HUES6 (cell line): ENCODE data around the gene SNTA1.
"Not testable (repeated sequence)": the region's sequence is repeated elsewhere in the genome, so short reads cannot be mapped to it uniquely, and the experiment has no call there.

Experiments used
- H3K27ac ChIP-seq: 2 replicates; pipeline ENCODE4 v1.7.0; 2013; ENCODE audit warnings: low read depth, mild to moderate bottlenecking, low read length, inconsistent platforms
- H3K27me3 ChIP-seq: 2 replicates; pipeline ENCODE4 v1.6.1; 2013; ENCODE audit warnings: low read length; ENCODE audit not compliant: control insufficient read depth, insufficient read depth
- H3K36me3 ChIP-seq: 2 replicates; pipeline ENCODE4 v1.6.1; 2013; ENCODE audit warnings: low read length; ENCODE audit not compliant: control insufficient read depth, insufficient read depth
- H3K4me1 ChIP-seq: 2 replicates; pipeline ENCODE4 v1.6.1; 2013; ENCODE audit warnings: low read length; ENCODE audit not compliant: control insufficient read depth, insufficient read depth
- H3K4me3 ChIP-seq: 2 replicates; pipeline ENCODE4 v1.5.1; 2013; ENCODE audit warnings: low read depth, low read length
- H3K9ac ChIP-seq: one replicate; pipeline ENCODE4 v1.6.1; 2013; ENCODE audit warnings: mild to moderate bottlenecking, low read length
- H3K9me3 ChIP-seq: 2 replicates; pipeline ENCODE4 v1.6.1; 2013; ENCODE audit warnings: low read depth, low read length; ENCODE audit not compliant: control insufficient read depth, insufficient read depth

Gene SNTA1

GRCh38 chr20:33463332-33464101 lies 20.0 kb upstream of the SNTA1 start:
- Histone ChIP-seq H3K27me3 (peaks cover 53% of the 10 kb centered on the region), H3K9me3 (no peaks in the 10 kb centered on the region), H3K4me1 (peaks cover 10% of the 10 kb centered on the region), H3K9ac (no peak overlapping the region), H3K27ac (no peak overlapping the region), H3K36me3 (no peaks in the 10 kb centered on the region), H3K4me3 (no peak overlapping the region)

GRCh38 chr20:33460711-33461110 lies 17.1 kb upstream of the SNTA1 start:
- H3K9me3 ChIP-seq, result no peaks in the 10 kb centered on the region
- H3K27me3 ChIP-seq, result peaks cover 48% of the 10 kb centered on the region
- H3K4me1 ChIP-seq, result peaks cover 10% of the 10 kb centered on the region
- H3K4me3 ChIP-seq, result no peak overlapping the region
- H3K27ac ChIP-seq, result no peak overlapping the region
- no peaks in the 10 kb centered on the region for H3K36me3 ChIP-seq
- H3K9ac ChIP-seq, result no peak overlapping the region

- Histone ChIP-seq H3K9me3 (no peaks in the 10 kb centered on the region), H3K9ac (no peak overlapping the region), H3K36me3 (no peaks in the 10 kb centered on the region), H3K4me1 (peaks cover 10% of the 10 kb centered on the region), H3K27me3 (peaks cover 44% of the 10 kb centered on the region), H3K4me3 (no peak overlapping the region), H3K27ac (no peak overlapping the region)
These were observed 16.0 kb upstream of the SNTA1 start for GRCh38 chr20:33459599-33459998.

- not testable (repeated sequence) for H3K4me1 ChIP-seq, H3K9ac ChIP-seq, H3K9me3 ChIP-seq, H3K4me3 ChIP-seq, H3K27ac ChIP-seq, H3K36me3 ChIP-seq
- peaks cover 20% of the 10 kb centered on the region; the same call in 1 of the 2 replicates for H3K27me3 ChIP-seq
These were observed 13.5 kb upstream of the SNTA1 start for GRCh38 chr20:33456916-33457642.

GRCh38 chr20:33450867-33451266 lies 7.3 kb upstream of the SNTA1 start:
- Histone ChIP-seq H3K9ac (no peak overlapping the region), H3K27ac (no peak overlapping the region), H3K4me1 (no peaks in the 10 kb centered on the region), H3K27me3 (peaks cover 6% of the 10 kb centered on the region; the same call in 1 of the 2 replicates), H3K9me3 (no peaks in the 10 kb centered on the region; the same call in 1 of the 2 replicates), H3K36me3 (no peaks in the 10 kb centered on the region), H3K4me3 (no peak overlapping the region)

- H3K9ac ChIP-seq, result no peak overlapping the region
- H3K27me3 ChIP-seq, result peaks cover 23% of the 10 kb centered on the region
- no peaks in the 10 kb centered on the region for H3K36me3 ChIP-seq
- H3K4me3 ChIP-seq, result no peak overlapping the region
- no peaks in the 10 kb centered on the region; the same call in 1 of the 2 replicates for H3K9me3 ChIP-seq
- H3K4me1 ChIP-seq, result peaks cover 12% of the 10 kb centered on the region
- no peak overlapping the region for H3K27ac ChIP-seq
These were observed 2.5 kb upstream of the SNTA1 start for GRCh38 chr20:33445881-33446625.

GRCh38 chr20:33444797-33445560 lies 1.4 kb upstream of the SNTA1 start:
- no peaks in the 10 kb centered on the region; the same call in 1 of the 2 replicates for H3K9me3 ChIP-seq
- H3K27me3 ChIP-seq, result peaks cover 25% of the 10 kb centered on the region
- no peak overlapping the region for H3K9ac ChIP-seq
- H3K4me3 ChIP-seq, result peak overlapping the region; percentile 81
- no peak overlapping the region for H3K27ac ChIP-seq
- H3K4me1 ChIP-seq, result peaks cover 12% of the 10 kb centered on the region
- H3K36me3 ChIP-seq, result no peaks in the 10 kb centered on the region

- H3K9ac ChIP-seq, result peak overlapping the region; percentile 34
- H3K4me1 ChIP-seq, result peaks cover 12% of the 10 kb centered on the region
These were observed 504 bp downstream of the SNTA1 start for GRCh38 chr20:33443006-33443511.

GRCh38 chr20:33442136-33443005 lies 1.2 kb downstream of the SNTA1 start:
- Histone ChIP-seq H3K9ac (no peak overlapping the region), H3K9me3 (no peaks in the 10 kb centered on the region), H3K27me3 (peaks cover 25% of the 10 kb centered on the region), H3K4me1 (peaks cover 12% of the 10 kb centered on the region), H3K4me3 (peak overlapping the region; percentile 81), H3K36me3 (no peaks in the 10 kb centered on the region), H3K27ac (no peak overlapping the region)

More at GRCh38 chr20:33443006-33443511, 504 bp downstream of the SNTA1 start:
- Histone ChIP-seq H3K4me3 (peak overlapping the region; percentile 81), H3K27ac (no peak overlapping the region), H3K27me3 (peaks cover 25% of the 10 kb centered on the region), H3K36me3 (no peaks in the 10 kb centered on the region), H3K9me3 (no peaks in the 10 kb centered on the region)
